ENCODE data around the gene MMP24. TPM values are rescaled to one million over a fixed set of nuclear protein-coding genes. Genes with fewer than 3 reads are reported as not detected.
"Not testable (repeated sequence)": the region's sequence is repeated elsewhere in the genome, so short reads cannot be mapped to it uniquely, and the experiment has no call there.

MMP24 gene
- polyA plus RNA-seq, 1 donor, result 0.52 TPM

- DNase-seq (ENCODE audit: low read depth), result no peak
Measured at GRCh38 chr20:35311409-35311808, 84.9 kb downstream of the MMP24 start.

DNA sequence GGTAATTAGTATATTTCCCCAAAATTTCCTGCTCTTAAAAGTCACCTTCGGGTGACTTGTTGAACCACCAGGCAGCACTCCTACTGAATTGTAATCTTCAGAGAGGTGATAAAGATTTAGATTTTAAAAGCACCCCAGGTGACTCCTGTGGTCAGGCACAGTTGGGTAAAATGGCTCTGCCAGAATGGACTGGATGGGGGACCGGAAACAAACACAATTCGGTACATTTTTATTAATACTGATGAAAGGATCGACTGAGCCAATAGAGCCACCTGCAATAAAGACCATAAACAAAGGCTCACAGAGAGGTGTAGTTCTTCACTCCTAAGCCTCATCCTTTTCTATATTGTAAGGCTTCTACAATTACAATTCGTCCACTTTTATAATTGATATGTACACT, 85.3 kb downstream of the MMP24 start:
- no peak for DNase-seq (ENCODE audit: low read depth)

GRCh38 chr20:35312318-35312717, 85.8 kb downstream of the MMP24 start:
- DNase-seq (ENCODE audit: low read depth), result no peak

- DNase-seq (ENCODE audit: low read depth), result no peak
Measured at GRCh38 chr20:35314816-35315631, 88.5 kb downstream of the MMP24 start.

DNA sequence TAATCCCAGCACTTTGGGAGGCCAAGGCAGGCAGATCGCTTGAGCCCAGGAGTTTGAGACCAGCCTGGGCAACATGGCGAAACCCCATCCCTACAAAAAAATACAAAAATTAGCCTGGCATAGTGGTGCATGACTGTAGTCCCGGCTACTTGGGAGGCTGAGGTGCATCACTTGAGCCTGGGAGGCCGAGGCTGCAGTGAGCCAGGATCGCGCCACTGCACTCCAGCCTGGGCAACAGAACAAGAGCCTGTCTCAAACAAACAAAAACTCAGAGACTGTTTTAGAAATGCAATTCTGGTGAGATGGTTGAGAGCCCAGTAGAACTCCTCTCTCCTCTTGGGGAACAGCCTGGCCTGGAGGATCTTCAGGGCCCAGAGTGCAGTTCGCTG, 89.1 kb downstream of the MMP24 start:
- not testable (repeated sequence) for DNase-seq (ENCODE audit: low read depth)

DNA sequence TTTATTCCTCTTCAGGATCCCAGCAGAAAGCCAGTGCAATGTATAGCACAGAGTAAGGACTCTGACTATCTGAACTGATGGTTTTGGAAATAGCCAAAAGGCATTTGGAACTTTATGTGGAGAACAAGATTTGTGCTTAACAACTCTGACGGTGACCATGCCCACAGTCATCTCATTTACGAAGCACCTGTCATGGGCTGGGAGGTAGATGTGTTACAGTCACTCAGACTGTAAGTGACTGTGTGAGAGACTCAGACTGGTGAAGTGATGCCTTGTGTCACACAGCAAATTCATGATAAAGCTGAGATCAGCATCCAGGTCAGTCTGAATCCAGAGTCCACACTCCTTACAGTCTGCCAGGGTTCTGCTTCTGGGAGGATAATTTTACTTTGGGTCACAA, 89.6 kb downstream of the MMP24 start:
- DNase-seq (ENCODE audit: low read depth), result no peak

- no peak for DNase-seq (ENCODE audit: low read depth)
Measured at GRCh38 chr20:35317416-35318210, 91.1 kb downstream of the MMP24 start.

- no peak for DNase-seq (ENCODE audit: low read depth)
Measured at GRCh38 chr20:35318502-35319157, 92.1 kb downstream of the MMP24 start.

DNA sequence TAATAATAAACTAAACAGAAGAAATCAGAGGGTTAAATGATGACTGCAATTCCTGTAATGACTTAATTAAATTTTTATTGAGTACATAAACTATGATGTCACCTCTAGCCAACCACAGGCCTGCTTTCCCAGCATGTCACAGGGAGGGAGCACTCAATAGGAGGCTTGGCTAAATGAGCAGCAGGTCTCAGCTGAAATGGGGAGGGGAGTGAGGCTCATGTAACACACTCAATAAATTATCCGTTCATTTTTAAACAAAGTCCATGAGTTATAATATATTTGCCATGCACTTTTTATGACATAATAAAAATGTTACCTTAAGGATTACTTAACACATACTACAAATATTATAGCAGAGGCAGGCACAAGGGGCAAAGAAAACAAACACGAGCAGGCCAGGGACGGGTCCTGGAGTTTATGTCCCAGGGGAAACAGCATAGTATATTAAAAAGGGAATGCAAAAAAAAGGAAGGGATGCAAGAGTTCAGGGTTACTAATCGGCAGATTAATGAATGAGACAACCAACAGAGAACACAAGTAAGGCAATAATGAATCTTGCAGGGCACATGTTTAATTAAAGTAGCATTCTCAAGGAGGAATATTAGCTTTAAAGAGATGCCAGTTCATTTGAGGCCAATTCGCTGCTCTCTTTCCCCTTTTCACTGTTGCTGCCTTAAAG, 92.8 kb downstream of the MMP24 start:
- no peak for DNase-seq (ENCODE audit: low read depth)

DNA sequence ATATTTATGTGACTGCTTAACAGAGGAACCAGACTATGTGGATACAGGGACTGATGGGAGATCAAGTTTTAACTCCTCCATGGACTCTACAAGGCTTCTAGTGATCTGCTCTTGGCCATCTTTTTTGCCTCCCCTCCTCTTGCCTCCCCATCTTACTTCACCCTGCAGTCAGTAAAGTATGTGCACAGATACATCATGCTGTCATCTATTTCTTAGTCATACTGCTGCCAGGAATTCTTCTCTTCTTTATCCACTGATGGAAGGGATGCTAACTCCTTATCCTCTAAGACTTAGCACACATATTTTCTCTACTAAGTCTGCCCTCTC, 93.3 kb downstream of the MMP24 start:
- DNase-seq (ENCODE audit: low read depth), result no peak

GRCh38 chr20:35320396-35321126, 94.1 kb downstream of the MMP24 start:
- DNase-seq (ENCODE audit: low read depth), result no peak

DNA sequence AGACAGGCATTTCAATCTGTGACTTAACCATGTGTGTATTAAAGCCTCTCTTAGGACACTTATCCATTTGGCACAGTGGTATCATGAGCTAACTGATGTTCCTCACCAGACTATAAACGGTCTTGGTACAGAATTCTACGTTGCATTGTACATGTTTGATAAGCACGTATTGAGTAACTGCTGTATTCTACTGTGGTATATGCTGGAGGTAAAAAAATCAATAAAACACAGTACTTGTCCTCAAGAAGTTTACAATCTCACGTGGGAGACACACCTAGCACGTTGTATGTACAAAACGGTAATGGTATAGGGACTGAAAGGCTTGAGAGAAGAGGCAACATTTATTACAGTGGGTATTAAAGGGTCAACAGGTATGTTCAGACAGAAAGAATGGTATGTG, 98.9 kb downstream of the MMP24 start:
- no peak for DNase-seq (ENCODE audit: low read depth)

GRCh38 chr20:35326021-35326739, 99.7 kb downstream of the MMP24 start:
- no peak for DNase-seq (ENCODE audit: low read depth)

Other genes with a start within 250 kb of the MMP24 start
- 52.6 TPM for gene TRPC4AP, start 133.9 kb upstream of the MMP24 start, polyA plus RNA-seq (ENCODE audit: insufficient read length)
- gene EDEM2, start 79.4 kb upstream of the MMP24 start, polyA plus RNA-seq (ENCODE audit: insufficient read length), result 8.6 TPM
- 35.5 TPM for gene PROCR, start 54.6 kb upstream of the MMP24 start, polyA plus RNA-seq (ENCODE audit: insufficient read length)
- gene MMP24OS, start 51.4 kb downstream of the MMP24 start, polyA plus RNA-seq (ENCODE audit: insufficient read length), result 23.9 TPM
- 71.7 TPM for gene EIF6, start 58.1 kb downstream of the MMP24 start, polyA plus RNA-seq (ENCODE audit: insufficient read length)
- not detected for gene FAM83C, start 65.7 kb downstream of the MMP24 start, polyA plus RNA-seq (ENCODE audit: insufficient read length)
- gene UQCC1, start 185.3 kb downstream of the MMP24 start, polyA plus RNA-seq (ENCODE audit: insufficient read length), result 44.9 TPM
- gene GDF5, start 211.5 kb downstream of the MMP24 start, polyA plus RNA-seq (ENCODE audit: insufficient read length), result 0.10 TPM
- 27.6 TPM for gene CEP250, start 228.9 kb downstream of the MMP24 start, polyA plus RNA-seq (ENCODE audit: insufficient read length)